ENCODE data around the gene ITPRIP.

DNA sequence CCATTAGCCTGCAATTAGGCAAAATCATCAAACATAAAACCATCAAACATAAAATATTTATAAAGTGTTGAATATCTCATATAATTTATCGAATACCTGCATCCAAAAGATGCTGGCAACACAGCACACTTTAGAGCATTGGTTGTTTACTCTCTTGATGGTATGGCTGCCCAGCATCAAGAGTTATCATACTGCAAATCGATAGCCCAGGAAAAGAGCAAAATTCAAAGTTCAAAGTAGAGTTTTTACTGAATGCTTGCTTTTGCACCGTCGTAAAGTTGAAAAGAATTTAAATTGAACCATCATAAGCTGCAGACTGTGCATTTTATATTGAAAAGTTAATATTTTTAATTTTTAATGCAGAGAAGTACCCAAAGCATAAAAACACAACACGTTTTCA lies 73.5 kb downstream of the ITPRIP start:
- TF ChIP-seq, protein P1, sequence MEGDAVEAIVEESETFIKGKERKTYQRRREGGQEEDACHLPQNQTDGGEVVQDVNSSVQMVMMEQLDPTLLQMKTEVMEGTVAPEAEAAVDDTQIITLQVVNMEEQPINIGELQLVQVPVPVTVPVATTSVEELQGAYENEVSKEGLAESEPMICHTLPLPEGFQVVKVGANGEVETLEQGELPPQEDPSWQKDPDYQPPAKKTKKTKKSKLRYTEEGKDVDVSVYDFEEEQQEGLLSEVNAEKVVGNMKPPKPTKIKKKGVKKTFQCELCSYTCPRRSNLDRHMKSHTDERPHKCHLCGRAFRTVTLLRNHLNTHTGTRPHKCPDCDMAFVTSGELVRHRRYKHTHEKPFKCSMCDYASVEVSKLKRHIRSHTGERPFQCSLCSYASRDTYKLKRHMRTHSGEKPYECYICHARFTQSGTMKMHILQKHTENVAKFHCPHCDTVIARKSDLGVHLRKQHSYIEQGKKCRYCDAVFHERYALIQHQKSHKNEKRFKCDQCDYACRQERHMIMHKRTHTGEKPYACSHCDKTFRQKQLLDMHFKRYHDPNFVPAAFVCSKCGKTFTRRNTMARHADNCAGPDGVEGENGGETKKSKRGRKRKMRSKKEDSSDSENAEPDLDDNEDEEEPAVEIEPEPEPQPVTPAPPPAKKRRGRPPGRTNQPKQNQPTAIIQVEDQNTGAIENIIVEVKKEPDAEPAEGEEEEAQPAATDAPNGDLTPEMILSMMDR (optimal IDR thresholded peaks at IDR 0.05 in 1 of 3, IDR thresholded peaks at IDR 0.05 in 1 of 3, conservative IDR thresholded peaks at IDR 0.05 in 1 of 3; ENCODE audit: extremely low read depth in 1 of 3, insufficient read depth in 2 of 3, low read length in 3 of 3): no peak
- TF ChIP-seq EZH2 (IDR thresholded peaks at IDR 0.05; ENCODE audit: low read length): no peak
